Testis (tissue), 3 donors: ENCODE measurements around the gene LCLAT1. TPM values are rescaled to one million over a fixed set of nuclear protein-coding genes. Genes with fewer than 3 reads are reported as not detected.

ENCODE experiments used
- DNase-seq: peaks from one replicate; pipeline ENCODE4 v3.0.0-alpha.2; 2019
- H3K27ac ChIP-seq, 2 donors: fragments of 200-600 bp; sonication (generic); one replicate each; pipeline ENCODE4 v1.5.1; 2019
- H3K27me3 ChIP-seq: fragments of 200-600 bp; sonication (generic); one replicate; pipeline ENCODE4 v1.5.1; 2019
- H3K36me3 ChIP-seq: fragments of 200-600 bp; sonication (generic); one replicate; pipeline ENCODE4 v1.5.1; 2017; ENCODE audit warnings: low read depth; ENCODE audit errors: missing control alignments
- H3K4me1 ChIP-seq: fragments of 200-600 bp; sonication (generic); one replicate; pipeline ENCODE4 v1.5.1; 2019
- H3K4me3 ChIP-seq, 2 donors: fragments of 200-600 bp; sonication (generic); one replicate each; pipeline ENCODE4 v1.5.1; 2017 to 2019
- H3K9me3 ChIP-seq: fragments of 200-600 bp; sonication (generic); one replicate; pipeline ENCODE4 v1.5.1; 2017
- CTCF ChIP-seq, 3 experiments: fragments of 450-650 bp in 2 of 3; fragments of 200-600 bp in 1 of 3; sonication (generic) in 1 of 3; IDR thresholded peaks; one replicate each; pipeline ENCODE4 v1.5.1; 2016 to 2019; ENCODE audit warnings: antibody characterized with exemption in 3 of 3, mild to moderate bottlenecking in 2 of 3, moderate library complexity in 1 of 3
- POLR2A ChIP-seq: fragments of 450-650 bp; IDR thresholded peaks from one replicate; pipeline ENCODE4 v1.6.1; 2017; ENCODE audit warnings: antibody characterized with exemption, mild to moderate bottlenecking, moderate library complexity
- WGBS, 2 donors: methylation state at CpG; one replicate each; pipeline ENCODE4 v1.1.5; 2018; 5-methylcytosine and 5-hydroxymethylcytosine counted together
- intact Hi-C: fragments of 100-400 bp; cut with DNase I; formaldehyde crosslinking; loops from one replicate; pipeline ENCODE4 v1.15.1; 2023; ENCODE audit warnings: low total_unique reads
- polyA plus RNA-seq: library from polyadenylated mRNA; stranded (reverse); fragments of 350-450 nt; fragmentation: Illumina TruSeq; extraction: RNeasy Lipid Tissue Mini Kit (QIAGEN cat#74804); gene quantifications from one replicate; pipeline ENCODE4 v1.2.3, GENCODE V29; 2014; ENCODE audit warnings: low read depth, low replicate concordance; ENCODE audit not compliant: insufficient read depth
- total RNA-seq, 2 donors: library from RNA; depleted of rRNA; stranded (reverse); fragments of >200 nt; gene quantifications; one replicate each; pipeline ENCODE4 v1.2.3, GENCODE V29; 2016

Gene LCLAT1
- total and polyA plus RNA-seq, 3 donors from 2014 or later: 11.1 to 39.4 (median 34.9) TPM

- H3K27ac ChIP-seq: no peak overlapping the region
- TF ChIP-seq POLR2A: no peak
- 90 to 93% methylated on average over 18 of the region's 18 CpGs for WGBS, 2 donors
- H3K27me3 ChIP-seq: no peaks in the 10 kb centered on the region
- no peak overlapping the region for H3K4me3 ChIP-seq
- intact Hi-C loops: no loop called here
- H3K36me3 ChIP-seq: no peaks in the 10 kb centered on the region
- H3K4me1 ChIP-seq: no peaks in the 10 kb centered on the region
- no peaks in the 10 kb centered on the region for H3K9me3 ChIP-seq
- DNase-seq: no peak
These were observed 69.1 kb downstream of the LCLAT1 start for GRCh38 chr2:30516166-30516565.

DNA sequence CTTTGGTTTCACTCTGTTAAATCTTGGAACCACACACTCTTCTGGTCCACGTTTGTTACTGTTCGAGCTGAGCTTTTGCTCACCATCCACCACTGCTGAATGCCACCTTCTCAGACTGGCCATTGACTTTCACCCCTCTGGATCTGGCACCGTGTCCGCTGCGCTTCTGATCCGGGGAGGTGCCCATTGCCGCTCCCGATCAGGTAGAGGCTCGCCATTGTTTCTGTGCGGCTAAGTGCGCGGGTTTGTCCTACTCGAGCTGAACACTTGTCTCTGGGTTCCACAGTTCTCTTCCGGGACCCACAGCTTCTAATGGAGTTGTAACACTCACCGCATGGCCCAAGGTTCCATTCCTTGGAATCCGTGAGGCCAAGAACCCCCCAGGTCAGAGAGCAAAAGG lies 72.8 kb downstream of the LCLAT1 start:
- WGBS, 2 donors: 96 to 98% methylated on average over 14 to 16 of the region's 16 CpGs
- H3K4me1 ChIP-seq: no peaks in the 10 kb centered on the region

GRCh38 chr2:30522421-30522820 lies 75.4 kb downstream of the LCLAT1 start:
- no peaks in the 10 kb centered on the region for H3K27me3 ChIP-seq
- no peak for DNase-seq
- WGBS, 2 donors: 88 to 95% methylated on average over 2 of the region's 2 CpGs
- no peaks in the 10 kb centered on the region for H3K36me3 ChIP-seq
- no peaks in the 10 kb centered on the region for H3K4me1 ChIP-seq
- H3K27ac ChIP-seq: no peak overlapping the region
- no peak overlapping the region for H3K4me3 ChIP-seq
- H3K9me3 ChIP-seq: no peaks in the 10 kb centered on the region
- intact Hi-C loops: no loop called here
- no peak for TF ChIP-seq POLR2A
- no peak for TF ChIP-seq CTCF (IDR thresholded peaks at IDR 0.05)

More for the DNA sequence above, 72.8 kb downstream of the LCLAT1 start:
- intact Hi-C loops: no loop called here
- TF ChIP-seq POLR2A (no peak), CTCF (IDR thresholded peaks at IDR 0.05) (no peak)
- Histone ChIP-seq H3K27ac (no peak overlapping the region), H3K27me3 (no peaks in the 10 kb centered on the region), H3K36me3 (no peaks in the 10 kb centered on the region), H3K9me3 (no peaks in the 10 kb centered on the region), H3K4me3 (no peak overlapping the region)
- DNase-seq: no peak

DNA sequence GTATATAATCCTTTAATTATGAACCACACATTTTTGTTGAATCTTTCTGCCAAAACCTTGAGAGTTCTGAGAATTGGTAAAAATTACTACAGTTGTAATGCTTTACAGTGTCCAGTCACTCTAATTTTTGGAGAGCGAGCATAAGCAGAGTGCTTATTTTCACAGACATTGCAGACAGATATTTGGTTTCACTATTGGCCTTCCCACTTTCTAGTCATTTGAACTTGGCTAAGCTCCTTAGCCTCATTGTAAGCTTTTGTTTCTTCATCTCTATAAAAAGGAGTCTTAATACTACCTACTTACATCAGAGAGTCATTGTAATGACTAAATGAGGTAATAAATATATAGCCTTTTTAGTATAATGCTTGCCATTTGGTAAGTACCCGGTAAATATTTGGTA lies 80.4 kb downstream of the LCLAT1 start:
- Histone ChIP-seq H3K27me3 (no peaks in the 10 kb centered on the region), H3K27ac (no peak overlapping the region), H3K4me3 (no peak overlapping the region), H3K36me3 (no peaks in the 10 kb centered on the region), H3K9me3 (no peaks in the 10 kb centered on the region), H3K4me1 (no peaks in the 10 kb centered on the region)
- intact Hi-C loops: no loop called here
- DNase-seq: no peak
- no peak for TF ChIP-seq POLR2A
- no peak for TF ChIP-seq CTCF (IDR thresholded peaks at IDR 0.05)
- WGBS, 2 donors: 90 to 96% methylated on average over 2 of the region's 2 CpGs

GRCh38 chr2:30527859-30528258 lies 80.8 kb downstream of the LCLAT1 start:
- Histone ChIP-seq H3K36me3 (no peaks in the 10 kb centered on the region), H3K9me3 (no peaks in the 10 kb centered on the region), H3K4me3 (no peak overlapping the region), H3K4me1 (no peaks in the 10 kb centered on the region), H3K27me3 (no peaks in the 10 kb centered on the region), H3K27ac (no peak overlapping the region)
- 89 to 97% methylated on average over 2 of the region's 2 CpGs for WGBS, 2 donors
- TF ChIP-seq POLR2A (no peak), CTCF (IDR thresholded peaks at IDR 0.05) (no peak)
- intact Hi-C loops: no loop called here
- no peak for DNase-seq
